ENCODE measurements around the gene PIK3R6.
A peak's percentile ranks its signal among the peaks of the same experiment; 100 is the strongest.
"Not testable (repeated sequence)": the region's sequence is repeated elsewhere in the genome, so short reads cannot be mapped to it uniquely, and the experiment has no call there.

Gene PIK3R6

DNA sequence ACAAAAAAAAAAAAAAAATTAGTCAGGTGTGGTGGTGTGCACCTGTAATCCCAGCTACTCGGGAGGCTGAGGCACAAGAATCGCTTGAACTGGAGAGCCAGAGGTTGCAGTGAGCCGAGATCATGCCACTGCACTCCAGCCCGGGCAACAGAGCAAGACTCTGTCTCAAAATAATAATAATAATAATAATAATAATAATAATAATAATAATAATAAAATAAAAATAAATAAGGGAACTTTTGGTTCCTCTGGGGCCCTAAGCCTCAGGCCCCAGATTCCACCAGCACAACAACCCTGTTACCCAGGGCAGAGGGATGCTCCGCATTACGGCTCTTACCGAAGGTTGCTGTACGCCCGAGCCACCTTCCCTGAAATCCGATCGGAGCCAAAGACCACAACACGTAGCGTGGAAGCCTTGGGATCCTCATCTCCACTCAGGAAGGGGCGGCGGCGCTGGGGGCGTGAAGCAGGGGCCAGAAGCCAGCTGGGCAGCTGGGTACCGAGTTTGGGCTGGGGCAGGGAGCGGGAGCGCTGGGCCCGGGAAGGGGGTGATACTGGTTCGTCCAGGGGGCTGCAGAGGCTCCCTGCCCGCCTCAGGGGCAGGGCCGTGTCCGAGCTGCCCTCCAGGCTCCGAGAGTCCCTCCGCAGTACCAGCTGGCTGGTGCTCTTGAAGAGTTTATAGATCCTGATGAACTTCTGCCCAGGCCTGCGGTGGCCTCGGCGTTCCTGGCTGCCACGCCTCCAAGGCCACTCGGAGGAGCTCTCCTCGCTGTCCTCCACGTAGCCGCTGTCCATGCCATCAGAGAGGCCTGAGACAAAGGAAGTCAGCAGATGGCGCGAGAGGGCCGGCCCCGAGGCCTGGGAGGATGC, 20.6 kb upstream of the PIK3R6 start:
- DNase-seq = peak in 1 of 2 donors; percentile 40
- intact Hi-C loops (cut with DNase I; ENCODE audit: low total_unique reads) = no loop called here
- Histone ChIP-seq H3K27ac (no peak overlapping the region), H3K4me1 (no peaks in the 10 kb centered on the region), H3K36me3 (no peaks in the 10 kb centered on the region), H3K4me3 (no peak overlapping the region), H3K27me3 (no peaks in the 10 kb centered on the region), H3K9me3 (no peaks in the 10 kb centered on the region)
- TF ChIP-seq, protein P1, sequence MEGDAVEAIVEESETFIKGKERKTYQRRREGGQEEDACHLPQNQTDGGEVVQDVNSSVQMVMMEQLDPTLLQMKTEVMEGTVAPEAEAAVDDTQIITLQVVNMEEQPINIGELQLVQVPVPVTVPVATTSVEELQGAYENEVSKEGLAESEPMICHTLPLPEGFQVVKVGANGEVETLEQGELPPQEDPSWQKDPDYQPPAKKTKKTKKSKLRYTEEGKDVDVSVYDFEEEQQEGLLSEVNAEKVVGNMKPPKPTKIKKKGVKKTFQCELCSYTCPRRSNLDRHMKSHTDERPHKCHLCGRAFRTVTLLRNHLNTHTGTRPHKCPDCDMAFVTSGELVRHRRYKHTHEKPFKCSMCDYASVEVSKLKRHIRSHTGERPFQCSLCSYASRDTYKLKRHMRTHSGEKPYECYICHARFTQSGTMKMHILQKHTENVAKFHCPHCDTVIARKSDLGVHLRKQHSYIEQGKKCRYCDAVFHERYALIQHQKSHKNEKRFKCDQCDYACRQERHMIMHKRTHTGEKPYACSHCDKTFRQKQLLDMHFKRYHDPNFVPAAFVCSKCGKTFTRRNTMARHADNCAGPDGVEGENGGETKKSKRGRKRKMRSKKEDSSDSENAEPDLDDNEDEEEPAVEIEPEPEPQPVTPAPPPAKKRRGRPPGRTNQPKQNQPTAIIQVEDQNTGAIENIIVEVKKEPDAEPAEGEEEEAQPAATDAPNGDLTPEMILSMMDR (IDR thresholded peaks at IDR 0.05) = no peak

DNA sequence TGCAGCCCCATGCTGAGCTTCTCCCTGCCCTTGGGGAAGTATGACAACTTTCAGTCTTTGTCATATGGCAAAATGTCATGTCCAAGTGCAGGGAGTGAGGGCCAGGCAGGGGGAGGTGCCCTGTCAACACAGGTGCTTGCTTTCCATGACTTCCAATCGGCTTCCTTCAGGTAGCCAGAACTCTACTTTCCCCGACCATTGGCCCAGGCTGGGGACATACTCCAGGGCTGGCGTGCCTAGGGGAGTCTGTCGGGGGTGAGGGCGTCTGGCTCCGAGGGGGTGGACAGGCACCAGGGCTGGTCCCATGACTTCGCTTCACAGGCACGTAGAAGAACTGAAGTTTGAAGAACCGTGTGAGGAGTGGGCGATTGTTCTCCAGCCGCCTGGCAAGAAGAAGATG, 19.8 kb upstream of the PIK3R6 start:
- Histone ChIP-seq H3K9me3 (no peaks in the 10 kb centered on the region), H3K4me3 (no peak overlapping the region), H3K4me1 (no peaks in the 10 kb centered on the region), H3K27ac (no peak overlapping the region), H3K36me3 (no peaks in the 10 kb centered on the region), H3K27me3 (no peaks in the 10 kb centered on the region)
- DNase-seq = no peak
- intact Hi-C loops (cut with DNase I; ENCODE audit: low total_unique reads) = no loop called here
- TF ChIP-seq, protein P1 (IDR thresholded peaks at IDR 0.05) = no peak

DNA sequence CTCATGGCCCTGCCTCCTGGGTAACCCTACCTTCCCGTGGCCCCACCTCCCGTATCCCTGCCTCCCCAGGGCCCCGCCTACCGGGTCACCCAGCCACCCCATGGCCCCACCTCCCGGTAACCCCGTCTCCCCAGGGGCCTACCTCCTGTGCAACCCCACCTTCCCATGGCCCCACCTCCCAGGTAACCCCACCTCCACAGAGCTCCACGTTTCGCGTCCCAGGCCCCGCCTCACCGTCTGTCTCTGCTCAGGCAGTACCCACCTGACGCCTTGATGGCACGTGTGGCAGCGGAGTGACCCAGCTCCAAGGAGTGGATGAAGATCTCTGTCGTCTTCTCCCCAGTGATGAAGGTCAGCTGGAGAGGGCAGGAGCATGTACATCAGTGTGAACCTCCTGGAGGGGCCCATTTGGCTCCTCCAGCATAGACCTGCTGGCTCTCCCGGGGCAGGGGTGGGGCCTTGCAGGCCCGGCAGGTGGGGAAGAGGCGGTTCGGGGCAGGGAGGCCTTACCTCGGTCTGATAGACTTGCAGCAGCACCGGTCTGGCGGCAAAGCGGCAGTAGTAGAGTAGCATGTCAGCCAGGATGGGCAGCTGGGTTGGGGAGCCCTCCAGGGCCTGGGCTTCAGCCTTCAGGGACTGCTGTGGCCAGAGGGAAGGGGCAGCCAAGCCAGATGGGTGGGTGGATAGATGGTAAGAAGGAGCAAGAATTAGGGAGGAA, 18.7 kb upstream of the PIK3R6 start:
- Histone ChIP-seq H3K9me3 (no peaks in the 10 kb centered on the region), H3K4me3 (no peak overlapping the region)
- no peak for DNase-seq

DNA sequence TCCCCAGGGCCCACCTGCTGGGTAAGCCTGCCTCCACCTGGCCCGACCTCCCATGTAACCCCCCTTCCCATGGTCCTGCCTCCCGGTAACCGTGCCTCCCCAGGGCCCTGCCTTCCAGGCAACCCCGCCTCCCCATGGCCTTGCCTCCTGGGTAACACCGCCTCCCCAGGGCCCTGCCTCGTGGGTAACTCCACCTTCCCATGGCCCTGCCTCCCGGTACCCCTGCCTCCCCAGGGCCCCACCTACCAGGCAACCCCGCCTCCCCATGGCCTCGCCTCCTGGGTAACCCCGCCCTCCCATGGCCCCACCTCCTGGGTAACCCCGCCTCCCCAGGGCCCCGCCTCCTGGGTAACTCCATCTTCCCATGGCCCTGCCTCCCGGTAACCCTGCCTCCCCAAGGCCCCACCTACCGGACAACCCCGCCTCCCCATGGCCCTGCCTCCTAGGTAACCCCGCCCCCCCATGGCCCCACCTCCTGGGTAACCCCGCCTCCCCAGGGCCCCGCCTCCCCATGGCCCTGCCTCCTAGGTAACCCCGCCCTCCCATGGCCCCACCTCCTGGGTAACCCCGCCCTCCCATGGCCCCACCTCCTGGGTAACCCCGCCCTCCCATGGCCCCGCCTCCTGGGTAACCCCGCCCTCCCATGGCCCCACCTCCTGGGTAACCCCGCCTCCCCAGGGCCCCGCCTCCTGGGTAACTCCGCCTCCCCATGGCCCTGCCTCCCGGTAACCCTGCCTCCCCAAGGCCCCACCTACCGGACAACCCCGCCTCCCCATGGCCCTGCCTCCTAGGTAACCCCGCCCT, 17.9 kb upstream of the PIK3R6 start:
- H3K36me3 ChIP-seq; H3K4me1 ChIP-seq; H3K27me3 ChIP-seq; DNase-seq; H3K27ac ChIP-seq; intact Hi-C loops (cut with DNase I; ENCODE audit: low total_unique reads); H3K9me3 ChIP-seq; H3K4me3 ChIP-seq: not testable (repeated sequence)

More for the DNA sequence above, 18.7 kb upstream of the PIK3R6 start:
- no peaks in the 10 kb centered on the region for H3K4me1 ChIP-seq
- H3K27ac ChIP-seq = no peak overlapping the region
- H3K36me3 ChIP-seq = no peaks in the 10 kb centered on the region
- intact Hi-C loops (cut with DNase I; ENCODE audit: low total_unique reads) = no loop called here
- TF ChIP-seq, protein P1 (IDR thresholded peaks at IDR 0.05) = no peak
- H3K27me3 ChIP-seq = no peaks in the 10 kb centered on the region

DNA sequence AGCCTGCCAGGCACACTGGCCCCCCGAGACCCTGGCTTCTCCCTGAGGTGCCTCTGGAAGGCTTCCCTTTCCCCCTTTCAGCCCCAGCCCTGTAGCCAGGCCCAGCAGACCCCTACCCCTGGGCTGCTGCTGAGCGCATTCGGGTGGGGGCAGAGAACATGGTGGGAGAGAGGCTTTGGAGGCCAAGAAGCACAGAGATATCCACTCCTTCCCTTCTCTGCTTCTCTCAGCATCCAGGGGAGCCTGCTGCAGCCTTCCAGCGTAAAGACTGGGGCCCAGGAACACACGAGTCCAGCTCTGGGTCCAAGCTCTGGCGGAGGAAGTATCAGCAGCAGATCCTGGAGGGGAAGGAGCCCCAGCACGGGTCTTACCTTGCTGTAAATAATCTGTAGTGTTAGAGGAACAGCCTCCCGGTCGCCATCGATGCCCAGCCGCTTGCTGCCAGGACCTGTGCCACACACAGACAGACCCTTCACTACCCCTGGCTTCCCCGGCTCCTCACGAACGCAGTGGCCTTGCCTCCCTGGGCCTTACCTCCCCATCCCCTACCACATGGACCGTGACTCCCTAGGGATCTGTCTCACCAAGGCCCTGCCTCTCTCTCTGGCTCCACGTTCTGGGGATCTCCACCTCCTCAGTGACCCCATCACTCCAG, 17.0 kb upstream of the PIK3R6 start:
- H3K36me3 ChIP-seq = no peaks in the 10 kb centered on the region
- intact Hi-C loops (cut with DNase I; ENCODE audit: low total_unique reads) = no loop called here

More for the DNA sequence above, 17.0 kb upstream of the PIK3R6 start:
- Histone ChIP-seq H3K27ac (no peak overlapping the region), H3K4me1 (no peaks in the 10 kb centered on the region), H3K27me3 (no peaks in the 10 kb centered on the region), H3K4me3 (no peak overlapping the region), H3K9me3 (no peaks in the 10 kb centered on the region)
- DNase-seq = no peak
- TF ChIP-seq, protein P1 (IDR thresholded peaks at IDR 0.05) = no peak

Measured in tibial artery (tissue), 4 donors.